HG03108 (cell line): ENCODE measurements around the gene SMYD3.
"Not testable (repeated sequence)": the region's sequence is repeated elsewhere in the genome, so short reads cannot be mapped to it uniquely, and the experiment has no call there.

Experiments
- ATAC-seq: cut with Tn5 transposase; IDR thresholded peaks from one replicate; pipeline ENCODE4 v1.9.1; 2021; ENCODE audit warnings: moderate library complexity; ENCODE audit not compliant: unreplicated experiment

The SMYD3 gene

DNA sequence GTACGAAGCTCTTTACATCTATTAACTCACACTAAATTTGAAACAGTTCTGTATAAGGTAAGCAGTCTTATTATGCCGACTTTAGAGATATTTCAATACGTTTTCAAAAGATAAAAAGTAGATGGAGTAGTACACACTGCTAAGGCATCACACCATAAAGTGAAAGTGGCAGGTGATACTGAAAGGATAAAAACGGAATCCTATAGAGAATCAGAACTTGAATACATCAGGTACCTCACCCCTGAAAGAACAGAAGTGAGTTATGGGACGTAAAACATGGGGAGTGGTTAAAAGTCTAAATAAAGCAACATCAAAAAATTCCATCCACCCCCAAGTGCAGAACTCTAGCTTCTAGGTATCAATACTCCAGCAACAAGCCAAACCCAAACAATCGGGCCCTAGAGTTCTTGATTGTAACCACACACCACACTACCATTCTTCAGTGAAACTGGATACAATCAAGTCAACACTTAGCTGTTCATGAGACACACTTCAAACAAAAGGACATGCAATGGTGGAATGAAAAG lies 142.6 kb downstream of the SMYD3 start:
- peak; percentile 87 for ATAC-seq

DNA sequence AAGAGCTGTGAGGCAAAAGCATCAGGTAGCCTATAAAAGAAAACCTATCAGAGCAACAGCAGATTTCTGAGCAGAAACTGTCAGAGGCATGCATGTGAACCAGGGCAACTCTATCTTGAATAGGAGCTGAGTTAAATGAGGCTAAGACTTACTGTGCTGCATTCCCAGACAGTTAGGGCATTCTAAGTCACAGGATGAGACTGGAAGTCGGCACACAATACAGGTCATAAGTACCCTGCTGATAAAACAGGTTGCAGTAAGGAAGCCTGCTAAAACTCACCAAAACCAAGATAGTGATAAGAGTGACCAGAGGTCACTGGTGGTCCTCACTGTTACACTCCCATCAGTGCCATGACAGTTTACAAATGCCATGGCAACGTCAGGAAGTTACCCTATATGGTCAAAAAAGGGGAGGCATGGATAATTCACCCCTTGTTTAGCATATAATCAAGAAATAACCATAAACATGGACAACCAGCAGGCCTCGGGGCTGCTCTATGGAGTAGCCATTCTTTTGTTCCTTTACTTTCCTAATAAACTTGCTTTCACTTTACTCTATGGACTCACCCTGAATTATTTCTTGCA lies 150.0 kb downstream of the SMYD3 start:
- not testable (repeated sequence) for ATAC-seq

DNA sequence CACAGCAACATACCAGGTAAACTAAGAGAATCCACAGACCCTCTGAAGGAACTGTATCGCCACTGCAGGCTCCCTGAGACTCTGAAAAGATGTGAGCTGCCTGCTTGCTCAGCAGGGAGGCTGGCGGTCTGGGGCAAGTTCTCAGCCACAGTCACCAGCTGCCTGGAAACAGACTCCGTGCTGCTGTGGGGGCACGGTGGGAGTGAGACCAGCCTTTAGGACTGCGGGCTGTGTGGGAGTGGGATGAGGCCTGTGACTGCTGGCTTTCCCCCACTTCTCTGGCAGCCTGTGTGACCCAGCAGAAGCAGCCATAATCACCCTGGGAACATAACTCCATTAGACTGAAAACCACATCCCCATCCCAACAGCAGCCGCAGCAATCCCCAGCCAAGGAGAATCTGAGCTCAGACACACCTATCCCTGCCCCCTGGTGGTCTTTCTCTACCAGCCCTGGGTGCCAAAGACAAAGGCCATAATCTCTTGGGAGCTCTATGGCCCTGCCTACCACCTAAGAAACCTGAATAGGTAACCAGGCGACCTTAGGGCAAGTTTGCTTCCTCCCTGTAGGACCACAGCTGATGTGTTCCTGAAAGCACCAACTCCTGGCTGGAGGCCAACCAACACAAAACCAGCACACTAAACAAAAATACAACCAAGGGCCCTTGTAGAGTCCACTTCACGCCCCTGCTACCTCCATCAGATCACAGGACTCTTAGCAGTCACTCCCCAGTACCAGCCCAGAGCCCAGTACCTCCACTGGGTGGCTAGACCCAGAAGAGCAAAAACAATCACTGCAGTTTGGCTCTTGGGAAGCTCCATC lies 151.5 kb downstream of the SMYD3 start:
- no peak for ATAC-seq

DNA sequence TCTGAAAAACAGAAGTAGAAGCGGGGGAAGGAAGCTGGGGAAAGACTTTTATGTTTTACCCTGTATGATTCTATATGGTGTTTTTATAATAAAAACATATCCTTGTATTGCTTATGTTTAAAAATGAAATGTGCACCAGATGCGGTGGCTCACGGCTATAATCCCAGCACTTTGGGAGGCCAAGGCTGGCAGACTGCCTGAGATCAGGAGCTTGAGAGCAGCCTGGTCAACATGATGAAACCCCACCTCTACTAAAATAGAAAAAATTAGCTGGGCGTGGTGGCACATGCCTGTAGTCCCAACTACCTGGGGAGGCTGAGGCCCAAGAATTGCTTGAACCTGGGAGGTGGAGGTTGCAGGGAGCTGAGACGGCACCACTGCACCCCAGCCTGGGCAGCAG lies 155.4 kb downstream of the SMYD3 start:
- no peak for ATAC-seq

DNA sequence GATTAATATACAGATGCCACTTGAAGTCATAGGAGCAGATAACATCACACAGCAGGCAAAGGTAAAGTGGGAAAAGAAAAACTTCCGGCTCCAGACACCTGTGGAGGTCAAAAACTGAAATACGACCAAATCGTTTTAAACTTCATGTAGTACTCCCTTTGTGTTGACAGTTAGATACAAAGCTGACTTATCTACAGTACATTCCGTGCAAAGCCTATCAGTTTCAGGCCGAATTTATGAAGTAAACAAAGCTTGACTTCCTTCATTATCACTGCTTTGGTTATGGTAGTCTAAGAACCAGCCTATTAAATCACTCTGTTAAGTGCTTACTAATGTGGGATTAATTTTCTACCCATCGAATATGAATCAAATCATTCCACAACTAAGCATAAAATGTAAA lies 156.3 kb downstream of the SMYD3 start:
- no peak for ATAC-seq

DNA sequence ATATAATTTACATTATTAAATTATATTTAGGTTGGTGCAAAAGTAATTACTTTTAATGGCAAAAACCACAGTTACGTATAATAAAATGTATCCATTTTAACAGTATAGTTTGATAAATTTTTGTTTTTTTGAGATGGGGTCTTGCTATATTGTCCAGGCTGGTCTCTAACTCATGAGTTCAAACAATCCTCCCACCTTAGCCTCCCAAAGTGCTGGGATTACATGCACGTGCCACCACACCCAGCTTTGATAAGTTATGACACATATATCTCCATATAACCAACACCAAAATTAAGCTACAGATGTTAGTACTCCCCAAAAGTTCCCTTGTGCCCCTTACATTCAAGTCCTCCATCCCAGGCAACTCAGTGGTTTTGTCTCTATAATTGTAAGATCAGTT lies 163.1 kb downstream of the SMYD3 start:
- no peak for ATAC-seq

DNA sequence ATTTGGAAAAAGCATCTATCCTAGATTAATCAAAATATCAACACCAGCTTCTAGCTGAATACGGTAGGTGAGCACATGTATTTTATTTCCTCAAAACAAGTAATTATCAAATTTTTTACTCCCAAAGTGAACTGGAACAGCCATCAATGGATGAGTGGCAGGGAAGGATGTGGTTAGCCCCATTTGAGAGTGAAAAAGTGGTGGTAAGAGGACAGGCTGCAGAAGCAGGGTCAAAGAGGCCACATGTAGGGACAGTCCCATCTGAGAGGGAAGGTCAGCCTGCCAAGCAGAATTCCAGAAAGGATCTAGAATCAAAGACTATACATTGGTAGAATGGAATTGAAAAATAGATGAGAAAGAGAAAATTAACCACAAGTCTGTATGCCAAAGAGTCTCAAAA lies 163.8 kb downstream of the SMYD3 start:
- peak; percentile 73 for ATAC-seq

DNA sequence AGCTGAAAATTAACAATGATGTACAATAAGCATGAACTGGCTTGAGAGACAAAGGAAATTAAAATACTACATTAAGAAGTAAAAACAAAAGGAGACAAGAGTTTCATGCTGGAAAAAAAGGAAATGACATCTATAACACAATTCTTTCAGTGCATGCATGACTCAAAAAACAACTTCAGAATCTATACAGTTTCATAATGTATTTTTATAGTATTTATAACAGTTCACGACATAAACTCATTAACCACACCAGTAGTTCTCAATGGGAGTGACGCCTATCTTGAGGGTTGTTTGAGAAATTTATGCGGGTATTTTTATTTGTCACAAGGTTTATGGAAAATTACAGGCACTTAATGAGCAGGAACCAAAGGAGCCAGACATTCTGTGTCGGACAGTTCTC lies 168.5 kb downstream of the SMYD3 start:
- no peak for ATAC-seq

DNA sequence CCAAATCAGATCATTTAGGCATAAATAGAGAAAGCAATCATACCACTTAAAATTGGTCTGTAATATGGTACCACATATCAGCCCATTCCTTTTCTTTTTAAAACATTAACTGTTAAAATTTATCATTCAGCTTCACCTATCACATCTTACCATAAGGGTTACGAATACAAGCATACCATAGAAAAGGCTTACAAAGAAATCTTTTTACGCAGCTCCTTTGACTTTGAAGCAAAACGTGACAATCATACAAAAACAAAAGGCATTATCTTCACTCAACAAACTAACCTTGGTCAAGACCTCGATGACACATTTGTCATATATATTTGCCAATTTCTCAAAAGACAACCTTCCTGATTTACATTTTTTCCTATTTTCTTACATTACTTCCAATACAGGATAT lies 169.0 kb downstream of the SMYD3 start:
- ATAC-seq = no peak

DNA sequence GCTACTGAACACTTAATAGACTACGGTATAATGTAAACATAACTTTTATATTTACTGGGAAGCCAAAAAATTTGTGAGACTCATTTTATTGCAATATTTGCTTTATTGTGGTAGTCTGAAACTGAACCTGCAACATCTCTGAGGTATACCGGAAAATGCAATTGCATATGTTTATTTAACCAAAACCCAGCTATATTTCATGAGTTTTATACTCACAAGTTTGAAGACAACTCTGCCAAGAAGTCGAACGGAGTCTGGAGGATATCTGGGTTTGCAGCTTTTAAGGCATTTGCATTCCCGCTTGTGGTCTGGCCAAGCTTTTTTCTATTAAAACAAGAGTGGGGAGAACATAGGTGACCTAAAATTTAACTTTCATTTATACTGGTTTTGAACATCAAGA lies 171.9 kb downstream of the SMYD3 start:
- ATAC-seq = no peak

DNA sequence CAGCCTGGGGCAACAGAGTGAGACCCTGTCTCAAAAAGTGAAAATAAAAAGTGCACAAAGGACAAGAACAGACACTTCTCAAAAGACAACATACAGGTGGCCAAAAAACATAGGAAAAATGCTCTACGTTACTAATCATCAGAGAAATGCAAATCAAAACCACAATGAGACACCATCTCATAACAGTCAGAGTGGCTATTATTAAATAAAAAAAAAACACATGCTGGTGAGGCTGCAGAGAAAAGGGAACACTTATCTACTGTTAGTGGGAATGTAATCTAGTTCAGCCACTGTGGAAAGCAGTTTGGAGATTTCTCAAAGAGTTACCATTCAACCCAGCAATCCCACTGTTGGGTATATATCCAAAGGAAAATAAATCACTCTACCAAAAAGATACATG lies 173.2 kb downstream of the SMYD3 start:
- ATAC-seq = no peak

DNA sequence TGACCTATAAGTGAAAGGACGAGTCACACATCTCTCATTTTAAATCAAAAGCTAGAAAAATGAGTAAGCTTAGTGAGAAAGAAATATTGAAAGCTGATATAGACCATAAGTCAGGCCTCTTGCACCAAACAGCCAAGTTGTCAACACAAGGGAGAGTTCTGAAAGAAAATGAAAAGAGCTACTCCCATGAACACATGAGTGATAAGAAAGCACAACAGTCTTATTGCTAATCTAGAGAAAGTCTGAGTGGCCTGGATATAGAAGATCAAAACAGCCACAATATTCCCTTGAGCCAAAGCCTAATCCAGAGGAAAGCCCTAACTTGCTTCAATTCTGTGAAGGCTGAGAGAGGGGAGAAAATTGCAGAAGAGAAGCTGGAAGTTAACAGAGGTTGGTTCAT lies 175.0 kb downstream of the SMYD3 start:
- ATAC-seq = no peak

DNA sequence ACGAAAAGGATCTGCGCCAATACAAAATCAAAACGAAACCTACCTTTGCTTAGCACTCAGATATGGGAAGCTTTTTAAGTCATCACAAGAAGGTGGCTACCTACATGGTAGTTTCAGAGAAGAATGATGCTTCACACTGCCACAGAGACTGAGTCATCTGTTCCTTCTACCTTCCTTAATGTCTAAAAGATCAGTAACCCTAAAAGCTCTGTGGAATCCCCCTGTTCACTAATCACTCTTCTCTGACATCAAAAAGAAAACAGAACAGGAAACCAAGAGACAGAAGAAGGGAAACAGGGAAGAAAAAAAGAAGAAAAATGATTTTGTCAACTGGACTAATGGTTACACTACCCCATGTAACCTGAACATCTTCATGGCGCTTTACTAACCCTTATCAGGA lies 177.2 kb downstream of the SMYD3 start:
- ATAC-seq = peak; percentile 96

DNA sequence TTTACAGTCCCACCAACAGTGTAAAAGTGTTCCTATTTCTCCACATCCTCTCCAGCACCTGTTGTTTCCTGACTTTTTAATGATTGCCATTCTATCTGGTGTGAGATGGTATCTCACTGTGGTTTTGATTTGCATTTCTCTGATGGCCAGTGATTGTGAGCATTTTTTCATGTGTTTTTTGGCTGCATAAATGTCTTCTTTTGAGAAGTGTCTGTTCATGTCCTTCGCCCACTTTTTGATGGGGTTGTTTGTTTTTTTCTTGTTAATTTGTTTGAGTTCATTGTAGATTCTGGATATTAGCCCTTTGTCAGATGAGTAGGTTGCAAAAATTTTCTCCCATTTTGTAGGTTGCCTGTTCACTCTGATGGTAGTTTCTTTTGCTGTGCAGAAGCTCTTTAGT lies 177.8 kb downstream of the SMYD3 start:
- not testable (repeated sequence) for ATAC-seq

DNA sequence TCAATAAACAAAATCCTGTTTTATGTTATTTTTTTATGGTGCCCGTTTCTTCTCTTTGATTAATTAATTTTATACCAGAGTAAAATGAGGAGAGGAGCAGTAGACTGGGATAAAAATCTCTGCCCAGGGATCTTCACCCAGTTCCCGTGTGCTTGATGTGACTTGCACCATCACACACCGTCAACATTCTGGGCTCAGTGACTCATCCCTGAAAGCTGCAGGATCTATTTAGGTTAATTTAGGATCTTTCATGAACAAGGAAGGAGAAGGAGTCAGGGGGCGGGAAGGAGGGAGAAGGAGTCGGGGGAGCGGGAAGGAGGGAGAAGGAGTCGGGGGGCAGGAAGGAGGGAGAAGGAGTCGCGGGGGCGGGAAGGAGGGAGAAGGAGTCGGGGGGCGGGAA lies 182.4 kb downstream of the SMYD3 start:
- no peak for ATAC-seq

DNA sequence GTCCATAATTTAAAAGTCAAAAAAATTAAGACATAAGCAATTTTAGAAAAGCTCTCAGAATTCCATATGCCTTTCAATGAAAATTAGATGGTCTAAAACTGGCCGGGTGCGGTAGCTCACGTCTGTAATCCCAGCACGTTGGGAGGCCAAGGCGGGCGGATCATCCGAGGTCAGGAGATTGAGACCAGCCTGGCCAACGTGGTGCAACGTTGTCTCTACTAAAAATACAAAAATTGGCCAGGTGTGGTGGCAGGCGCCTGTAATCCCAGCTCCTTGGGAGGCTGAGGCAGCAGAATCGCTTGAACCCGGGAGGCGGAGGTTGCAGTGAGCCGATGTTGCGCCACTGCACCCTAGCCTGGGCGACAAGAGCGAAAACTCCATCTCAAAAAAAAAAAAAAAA lies 183.0 kb downstream of the SMYD3 start:
- ATAC-seq = not testable (repeated sequence)

DNA sequence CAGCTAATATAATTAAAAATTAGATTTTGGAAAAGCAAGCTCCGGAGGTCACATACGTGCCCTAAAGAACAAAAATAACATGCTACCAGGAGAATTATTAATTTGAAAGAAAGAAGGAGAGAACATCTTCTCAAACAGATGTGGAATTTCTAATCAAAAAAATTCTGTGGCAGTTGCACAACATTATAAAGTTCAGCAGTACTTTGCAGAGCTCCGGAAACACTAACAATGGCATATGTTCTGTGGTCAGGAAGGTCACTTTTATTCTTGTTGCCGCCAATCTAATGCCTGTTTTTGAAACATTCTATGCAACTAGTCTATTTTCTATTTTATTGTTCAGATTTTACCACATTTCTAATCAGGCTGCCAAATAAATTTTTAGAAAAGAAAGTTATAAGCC lies 186.8 kb downstream of the SMYD3 start:
- ATAC-seq = no peak

DNA sequence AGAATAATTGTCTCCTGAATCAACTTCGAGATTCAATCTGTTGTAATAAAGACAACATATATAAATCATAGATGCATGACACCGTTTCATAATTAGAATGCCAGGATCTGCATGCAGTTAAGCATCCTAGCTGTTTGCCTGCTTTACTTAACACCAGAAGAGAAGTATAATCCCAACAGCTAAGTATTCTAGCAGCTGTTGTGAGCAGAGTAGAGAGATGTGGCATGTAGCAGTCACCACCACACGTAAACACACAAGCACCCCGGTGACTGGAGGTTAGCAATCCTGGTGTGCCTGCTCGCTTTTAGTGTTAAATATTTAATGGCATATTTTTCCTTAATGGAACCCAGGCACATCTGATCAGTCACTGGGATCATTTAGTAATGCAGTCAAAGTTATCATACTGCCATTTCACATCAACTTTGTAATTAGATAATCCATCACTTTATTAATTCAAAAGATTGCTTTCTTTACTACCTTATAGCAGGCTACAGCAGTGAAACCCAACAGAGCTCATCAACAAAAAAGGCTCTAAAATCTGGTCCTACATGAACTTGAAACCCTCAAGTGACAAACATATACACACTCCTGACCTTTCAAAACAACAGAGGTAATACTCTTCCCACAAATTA lies 187.9 kb downstream of the SMYD3 start:
- ATAC-seq = no peak

DNA sequence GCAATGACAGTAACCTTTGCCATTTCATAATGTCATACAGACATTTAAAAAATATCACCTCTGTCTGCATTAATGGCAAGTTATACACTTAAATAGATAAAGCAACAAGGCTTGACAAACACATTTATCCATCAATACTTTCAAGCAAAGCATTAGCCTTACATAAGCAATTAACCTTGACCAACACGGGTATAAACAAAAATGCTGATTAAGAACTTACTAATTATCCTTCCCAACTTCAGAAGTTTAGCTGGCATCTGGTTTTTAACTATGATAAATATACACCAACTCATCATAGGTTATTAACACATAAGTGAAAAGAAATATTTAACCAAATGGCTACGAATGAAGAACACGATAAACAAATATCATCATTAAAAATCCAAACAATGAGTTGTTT lies 188.5 kb downstream of the SMYD3 start:
- ATAC-seq = no peak

DNA sequence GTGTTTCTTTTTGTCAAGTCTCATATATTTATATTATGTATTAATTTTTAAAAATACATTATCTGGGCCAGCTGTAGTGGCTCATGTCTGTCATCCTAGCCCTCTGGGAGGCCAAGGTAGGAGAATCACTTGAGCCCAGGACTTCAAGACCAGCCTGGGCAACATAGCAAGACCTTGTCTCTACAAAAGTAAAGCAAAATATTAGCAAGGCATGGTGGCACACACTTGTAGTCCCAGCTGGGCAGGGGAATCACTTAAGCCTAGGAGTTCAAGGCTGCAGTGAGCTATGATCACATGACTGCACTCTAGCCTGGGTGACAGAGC lies 189.1 kb downstream of the SMYD3 start:
- ATAC-seq = no peak

DNA sequence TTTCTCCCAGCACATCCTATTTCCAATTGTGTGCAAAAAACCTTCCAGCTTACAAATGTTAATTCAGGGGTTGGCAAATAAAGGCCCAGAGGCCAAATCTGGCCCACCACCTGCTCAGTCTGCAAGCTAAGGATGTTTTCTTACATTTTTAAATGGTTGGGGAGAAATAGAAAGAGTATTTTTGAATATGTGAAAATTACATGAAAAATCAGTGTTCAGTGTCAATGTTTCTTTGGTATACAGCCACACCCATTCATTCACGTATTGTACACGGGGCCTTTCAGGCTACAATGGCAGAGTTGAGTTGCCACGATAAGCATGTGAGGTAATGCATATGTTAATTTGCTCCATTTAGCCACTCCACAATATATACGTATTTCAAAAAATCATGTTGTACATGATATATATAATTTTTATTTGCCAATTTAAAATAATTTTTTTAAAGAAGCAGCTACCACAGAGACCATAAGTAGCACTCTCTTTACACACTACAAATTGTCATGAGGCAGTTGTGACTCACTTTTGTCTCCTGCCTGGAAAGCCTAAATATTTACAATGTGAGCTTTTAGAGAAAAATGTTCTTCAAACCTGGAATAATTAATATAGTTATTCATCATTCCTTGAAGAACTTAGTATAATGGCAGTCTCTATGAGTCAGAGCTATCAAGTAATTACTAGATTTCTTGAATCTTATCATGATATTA lies 189.6 kb downstream of the SMYD3 start:
- no peak for ATAC-seq

DNA sequence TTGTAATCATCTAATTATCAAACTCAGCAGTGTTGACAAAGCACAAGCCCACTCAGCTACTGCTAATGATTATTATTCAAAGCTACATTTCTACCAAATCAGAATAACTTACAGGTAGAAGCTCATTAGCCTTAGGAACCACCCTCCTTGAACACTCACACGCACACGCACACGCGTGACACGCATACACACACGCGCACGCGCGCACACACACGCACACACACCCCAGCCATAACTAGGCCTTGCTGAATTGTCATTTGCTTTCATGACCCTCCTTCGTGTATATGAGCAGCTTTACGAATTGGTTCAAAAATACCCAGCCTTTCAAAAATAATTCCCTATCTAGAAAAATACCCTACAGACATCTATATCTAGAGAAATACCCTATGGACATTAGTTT lies 195.6 kb downstream of the SMYD3 start:
- ATAC-seq = no peak
